Endometrial microvascular endothelial cells (primary cell): ENCODE results near the gene MNAT1. TPM values are rescaled to one million over a fixed set of nuclear protein-coding genes. Genes with fewer than 3 reads are reported as not detected.
"Not testable (repeated sequence)": the region's sequence is repeated elsewhere in the genome, so short reads cannot be mapped to it uniquely, and the experiment has no call there.

Experiments
- in situ Hi-C: cut with HindIII; loops from 2 replicates; pipeline ENCODE4 v1.10.0; 2017; ENCODE audit warnings: low sequenced_read_pairs, low pct_unique_long_range_greater_than_20kb; ENCODE audit errors: inconsistent ontology term
- total RNA-seq: library from RNA; depleted of rRNA; stranded (reverse); fragments of >200 nt; gene quantifications from one replicate; pipeline ENCODE4 v1.2.3, GENCODE V29; 2015; ENCODE audit errors: inconsistent ontology term

The MNAT1 gene
- total RNA-seq, 1 donor from 2014 or later, result 29.2 TPM

- in situ Hi-C loops, result no loop called here
Measured at GRCh38 chr14:60861545-60862140, 127.1 kb downstream of the MNAT1 start.

DNA sequence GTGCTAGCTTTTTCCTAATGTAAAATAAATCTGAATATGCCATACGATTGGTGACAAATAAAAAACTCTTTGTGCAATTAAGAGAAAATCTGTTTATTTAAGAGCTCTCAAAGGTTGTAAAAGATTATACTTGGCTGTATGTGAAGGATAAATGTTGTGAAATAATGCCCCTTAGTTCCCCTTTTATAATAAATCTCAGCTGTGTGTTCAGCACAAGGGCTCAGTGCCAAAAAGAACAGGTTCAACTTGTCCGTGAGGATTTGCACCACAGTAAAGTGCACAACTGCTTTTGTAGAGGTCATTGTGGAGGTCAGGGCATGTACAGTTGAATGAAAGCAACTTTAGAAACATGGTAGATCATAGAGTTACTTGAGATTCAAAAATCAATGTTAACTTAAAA, 127.7 kb downstream of the MNAT1 start:
- in situ Hi-C loops, result no loop called here

GRCh38 chr14:60863249-60863648, 128.7 kb downstream of the MNAT1 start:
- in situ Hi-C loops, result no loop called here

DNA sequence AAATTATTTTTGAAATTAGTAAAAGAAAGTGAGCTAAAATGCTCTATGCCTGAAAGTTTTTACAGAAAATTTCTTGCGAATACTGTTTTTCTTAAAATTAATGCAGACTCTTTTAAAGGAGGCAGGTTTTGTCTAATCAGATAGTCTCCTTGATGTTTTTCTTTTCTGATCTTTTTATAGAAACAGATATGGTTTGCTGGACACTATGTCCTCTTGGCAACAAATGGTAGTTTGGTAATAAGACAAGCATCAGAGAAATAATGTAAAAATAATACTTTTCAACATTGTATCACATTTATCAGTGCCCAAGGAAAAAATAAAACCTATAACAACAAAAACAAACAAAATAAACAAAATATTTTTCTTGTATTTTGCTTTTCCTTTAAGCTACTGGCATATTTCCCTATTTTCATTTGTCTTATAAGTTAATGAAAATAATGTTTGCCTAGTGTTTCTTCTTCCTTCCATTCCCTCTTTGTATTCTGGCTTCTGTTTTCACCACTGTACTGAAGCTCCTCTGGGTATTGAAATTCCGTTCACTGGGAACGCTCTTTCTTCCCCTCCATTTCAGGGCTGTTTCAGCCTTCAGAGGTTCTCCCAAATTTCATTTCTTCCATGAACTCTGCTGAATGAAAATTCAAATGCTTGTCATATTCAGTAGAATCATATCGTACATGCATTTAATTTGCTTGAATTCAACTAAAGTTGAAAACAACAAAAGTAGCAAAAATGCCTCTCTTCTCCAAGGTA, 131.0 kb downstream of the MNAT1 start:
- in situ Hi-C loops, result no loop called here

GRCh38 chr14:60867503-60868172, 133.1 kb downstream of the MNAT1 start:
- in situ Hi-C loops, result no loop called here

GRCh38 chr14:60878121-60878520, 143.6 kb downstream of the MNAT1 start:
- in situ Hi-C loops, result no loop called here

DNA sequence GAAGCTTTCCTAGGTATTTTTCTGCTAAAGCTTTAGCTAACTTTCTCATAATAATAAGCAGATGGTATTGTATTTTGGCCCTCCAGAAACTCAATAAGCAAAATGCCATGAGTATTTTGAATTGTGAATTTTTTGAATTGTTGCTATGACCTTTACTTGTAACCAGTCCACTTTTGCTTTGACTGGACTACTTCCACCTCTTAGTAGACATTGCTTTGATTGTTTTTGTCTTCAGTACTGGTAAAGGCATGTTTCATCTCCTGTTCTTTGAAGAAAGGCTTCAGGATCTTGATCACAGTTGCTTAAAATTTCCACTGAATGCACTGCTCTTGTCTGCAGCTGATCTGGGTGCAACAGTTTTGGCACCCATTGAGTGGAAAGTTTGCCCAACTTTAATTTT, 144.0 kb downstream of the MNAT1 start:
- in situ Hi-C loops, result no loop called here

DNA sequence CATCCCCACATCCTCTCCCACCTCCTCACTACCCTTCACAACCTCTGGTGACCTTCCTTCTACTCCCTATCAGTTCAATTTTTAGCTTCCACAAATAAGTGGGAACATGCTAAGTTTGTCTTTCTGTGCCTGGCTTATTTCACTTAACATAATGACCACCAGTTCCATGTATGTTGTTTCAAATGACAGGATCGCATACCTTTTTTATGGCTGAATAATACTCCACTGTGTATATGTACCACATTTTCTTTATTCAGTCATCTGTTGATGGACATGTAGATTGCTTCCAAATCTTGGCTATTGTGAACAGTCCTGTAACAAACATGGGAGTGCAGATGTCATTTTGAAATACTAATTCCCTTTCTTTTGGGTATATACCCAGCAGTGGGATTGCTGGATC, 147.7 kb downstream of the MNAT1 start:
- in situ Hi-C loops, result no loop called here

GRCh38 chr14:60884134-60884533, 149.6 kb downstream of the MNAT1 start:
- in situ Hi-C loops, result no loop called here

- in situ Hi-C loops, result not testable (repeated sequence)
Measured at GRCh38 chr14:60890636-60891035, 156.1 kb downstream of the MNAT1 start.

- in situ Hi-C loops, result no loop called here
Measured at GRCh38 chr14:60893911-60894310, 159.3 kb downstream of the MNAT1 start.

DNA sequence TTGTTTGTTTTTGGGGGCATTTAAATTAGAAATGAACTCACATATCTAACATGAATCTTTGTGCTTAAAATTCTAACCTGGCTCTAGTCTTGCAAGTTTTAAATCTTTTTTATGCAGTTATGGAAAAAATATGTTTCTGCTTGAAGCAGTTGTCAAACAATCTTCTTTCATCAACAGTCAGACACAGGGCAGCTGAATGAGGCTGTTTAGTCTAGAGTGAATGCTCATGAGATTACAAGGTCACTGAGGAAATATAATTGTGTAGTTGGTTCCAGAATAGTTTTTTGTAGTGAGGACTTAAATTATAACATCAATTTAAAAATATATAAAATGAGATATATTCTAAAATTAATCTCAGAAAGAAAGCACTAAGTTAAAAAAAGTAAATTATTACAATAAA, 169.8 kb downstream of the MNAT1 start:
- in situ Hi-C loops, result no loop called here

DNA sequence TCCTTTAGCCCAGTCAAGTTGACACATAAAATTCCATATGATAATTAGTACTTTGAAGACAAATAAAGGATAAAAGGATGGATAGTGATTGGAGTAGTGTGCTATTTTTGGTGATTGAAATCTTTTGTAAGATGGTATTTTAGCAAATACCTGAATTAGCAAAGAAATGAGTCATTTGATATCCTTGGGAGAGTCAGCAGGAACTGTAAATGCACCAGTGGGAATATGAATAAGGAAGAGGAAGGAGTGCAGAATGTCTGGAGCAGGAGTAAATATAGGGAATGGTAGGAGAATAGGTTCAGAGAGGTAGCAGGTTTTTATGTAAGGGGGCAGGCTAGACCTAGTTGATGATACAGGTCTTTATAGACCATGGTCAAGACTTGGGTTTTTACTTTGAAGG, 171.4 kb downstream of the MNAT1 start:
- in situ Hi-C loops, result no loop called here

DNA sequence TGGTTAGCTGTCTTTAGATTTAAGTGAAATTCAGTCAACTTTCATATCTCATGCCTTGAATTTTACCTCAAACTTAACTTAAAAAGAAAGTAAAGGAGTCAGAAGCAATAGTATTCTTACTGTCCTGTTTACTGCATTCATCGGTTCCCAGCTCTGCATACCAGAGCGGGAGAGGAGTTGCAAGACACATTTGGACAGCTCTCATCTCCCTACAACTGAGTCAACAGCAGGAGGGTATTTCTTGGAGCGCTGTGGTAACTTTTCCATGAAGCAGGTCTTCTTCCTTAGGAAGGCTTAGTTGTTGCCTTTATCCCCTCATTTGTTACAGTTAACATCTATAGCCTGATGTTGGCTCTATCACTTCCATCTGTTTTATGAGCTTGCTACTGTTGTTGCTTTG, 181.2 kb downstream of the MNAT1 start:
- in situ Hi-C loops, result no loop called here

DNA sequence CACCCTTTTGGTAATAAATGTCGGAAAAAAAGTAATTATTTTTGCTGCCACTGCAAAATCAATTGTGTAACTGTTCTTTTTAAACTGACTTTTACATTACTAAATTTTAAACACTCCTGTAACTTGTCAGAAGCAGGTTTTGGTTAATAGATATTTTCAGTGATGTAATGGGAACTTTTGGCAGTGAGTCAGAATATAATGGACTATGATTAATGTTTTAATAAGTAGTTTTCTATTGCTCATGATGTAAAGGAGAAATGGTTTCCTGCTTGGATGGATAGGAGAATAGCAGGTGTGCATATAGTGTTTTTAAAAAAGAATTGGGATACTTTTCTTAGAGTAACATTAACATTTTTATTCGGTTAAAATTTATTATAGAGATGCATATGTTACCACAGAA, 187.5 kb downstream of the MNAT1 start:
- in situ Hi-C loops, result no loop called here

DNA sequence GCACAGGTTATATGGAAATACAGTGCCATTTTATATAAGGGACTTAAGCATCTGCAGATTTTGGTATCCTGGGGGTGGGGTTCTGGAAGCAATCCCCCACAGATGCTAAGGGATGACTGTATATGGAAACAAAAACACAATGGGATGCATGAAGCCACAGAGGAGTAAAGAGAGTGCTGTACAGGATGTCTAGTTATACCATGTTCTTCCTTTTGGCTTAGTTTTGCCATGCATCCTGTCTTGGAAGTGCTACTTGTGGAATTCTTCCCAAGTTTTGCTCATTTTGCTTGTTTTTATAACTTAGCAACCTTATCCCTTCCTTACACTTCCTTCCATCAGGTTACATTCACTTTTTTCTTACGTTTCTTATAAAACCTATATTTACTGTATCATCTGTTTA, 190.7 kb downstream of the MNAT1 start:
- in situ Hi-C loops, result no loop called here

DNA sequence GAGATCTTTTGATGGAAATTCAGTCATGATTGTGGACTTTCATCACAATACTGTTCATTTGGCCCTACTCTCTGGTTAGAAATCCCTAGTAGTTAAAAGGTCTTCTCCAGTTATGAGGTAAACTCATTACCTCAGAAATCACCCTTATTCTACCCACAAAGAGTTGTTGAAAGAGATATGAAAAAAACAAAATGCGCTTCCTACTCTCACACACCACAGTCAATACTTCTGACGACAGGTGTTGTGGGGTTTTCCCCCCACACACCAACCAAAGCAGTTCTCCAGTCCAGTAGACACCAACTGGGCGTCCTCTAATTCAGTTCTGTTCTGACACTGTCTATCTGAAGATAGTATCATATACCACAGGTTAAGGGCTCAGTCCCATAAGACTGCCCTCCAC, 191.4 kb downstream of the MNAT1 start:
- in situ Hi-C loops, result no loop called here

DNA sequence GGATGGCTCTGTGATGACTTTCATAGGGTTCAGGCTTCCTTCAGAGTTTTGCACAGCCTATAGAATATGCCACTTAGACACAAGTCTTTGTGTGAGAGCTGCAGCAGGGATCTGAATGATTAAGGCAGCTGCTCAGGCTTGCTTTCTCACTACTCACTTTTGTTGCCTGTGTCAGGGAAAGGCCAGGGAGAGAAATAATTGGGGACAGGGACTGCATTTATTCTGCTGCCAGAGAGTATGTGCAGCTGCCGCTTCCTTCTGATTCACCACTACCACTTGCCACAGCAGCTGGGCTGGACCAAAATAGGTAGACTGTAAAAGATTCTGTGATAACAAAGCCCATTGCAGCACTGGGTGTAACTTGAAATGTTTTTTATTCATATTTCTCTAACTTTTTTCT, 196.7 kb downstream of the MNAT1 start:
- in situ Hi-C loops, result no loop called here

DNA sequence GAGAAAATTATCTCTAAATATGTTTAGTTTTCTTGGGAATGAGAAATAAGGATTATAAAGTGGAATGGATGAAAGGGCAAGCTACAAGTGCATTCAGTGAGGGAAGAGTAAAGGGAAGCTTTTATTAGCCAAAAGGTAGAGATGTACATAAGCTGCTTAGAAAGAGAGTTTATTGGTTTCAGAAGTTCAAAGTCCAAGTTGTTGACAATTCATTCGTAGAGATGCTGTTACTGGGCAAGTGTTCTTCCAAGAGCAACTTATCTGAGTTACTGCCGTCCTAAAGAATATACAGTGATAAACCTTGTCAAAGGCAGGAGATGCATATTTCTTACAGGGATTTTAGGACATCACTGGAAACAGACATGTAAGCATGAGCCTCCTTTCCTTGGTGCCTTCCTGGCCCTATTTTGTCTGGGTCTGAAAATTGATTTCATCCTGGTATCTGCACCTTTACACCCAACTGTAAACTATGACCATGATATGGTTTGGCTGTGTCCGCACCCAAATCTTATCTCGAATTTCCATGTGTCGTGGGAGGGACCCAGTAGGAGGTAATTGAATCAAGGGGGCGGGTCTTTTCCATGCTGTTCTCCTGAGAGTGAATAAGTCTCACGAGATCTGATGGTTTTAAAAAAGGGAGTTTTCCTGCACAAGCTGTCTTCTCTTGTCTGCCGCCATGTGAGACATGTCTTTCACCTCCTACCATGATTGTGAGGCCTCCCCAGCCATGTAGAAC, 199.5 kb downstream of the MNAT1 start:
- in situ Hi-C loops, result no loop called here

GRCh38 chr14:60935319-60935718, 200.8 kb downstream of the MNAT1 start:
- in situ Hi-C loops, result no loop called here
